Activated naive CD8-positive, alpha-beta T cell (primary cell): ENCODE results near the gene MCC.
A peak's percentile ranks its signal among the peaks of the same experiment; 100 is the strongest.

ENCODE experiments used
- H3K27ac Mint-ChIP-seq: one replicate; pipeline ENCODE4 v1.8.0; 2021; ENCODE audit warnings: mixed read lengths
- H3K27me3 Mint-ChIP-seq: one replicate; pipeline ENCODE4 v1.8.0; 2021; ENCODE audit warnings: mixed read lengths
- H3K36me3 Mint-ChIP-seq: one replicate; pipeline ENCODE4 v1.8.0; 2021; ENCODE audit warnings: mixed read lengths
- H3K4me1 Mint-ChIP-seq: one replicate; pipeline ENCODE4 v1.8.0; 2021; ENCODE audit warnings: low read depth, mixed read lengths
- H3K4me3 Mint-ChIP-seq: one replicate; pipeline ENCODE4 v1.8.0; 2021; ENCODE audit warnings: mild to moderate bottlenecking, mixed read lengths
- H3K9me3 Mint-ChIP-seq: one replicate; pipeline ENCODE4 v1.8.0; 2021; ENCODE audit warnings: low read depth, mixed read lengths

MCC gene

DNA sequence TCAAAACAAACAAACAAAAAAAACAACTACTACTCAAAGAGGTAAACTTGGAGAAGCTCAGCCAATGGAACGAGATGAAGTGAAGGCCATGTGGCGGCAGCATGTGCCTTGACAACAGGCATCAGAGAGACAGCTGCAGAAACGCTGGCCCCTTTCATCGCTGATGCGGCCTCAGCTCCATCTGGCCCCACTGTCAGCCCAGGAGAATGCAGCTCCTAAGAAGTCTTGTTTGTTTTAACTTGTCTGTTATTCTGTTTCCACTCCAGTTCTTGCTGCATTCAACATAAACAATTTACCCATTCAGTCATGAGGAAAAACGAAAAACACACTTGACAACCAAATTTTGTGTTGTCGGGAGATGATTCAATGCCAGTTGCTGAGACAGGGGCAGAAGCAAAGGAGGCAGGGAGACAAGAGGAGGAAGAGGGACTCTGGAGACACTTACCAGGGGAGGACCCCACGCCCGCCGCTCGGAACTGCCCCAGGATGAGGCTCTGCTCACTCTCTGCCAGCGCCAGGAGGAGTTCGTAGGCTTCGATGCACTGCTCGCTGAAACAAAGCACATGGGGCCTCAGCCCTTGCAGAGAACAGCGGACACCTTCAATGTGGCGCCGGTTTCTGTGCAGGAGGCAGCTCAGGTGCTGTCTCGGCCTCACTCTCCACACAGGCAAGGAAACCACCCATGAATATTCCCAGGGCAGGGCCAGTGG is 420.5 kb downstream of the MCC start:
- no peaks in the 10 kb centered on the region for H3K27me3 Mint-ChIP-seq
- H3K4me3 Mint-ChIP-seq, result no peak overlapping the region
- H3K9me3 Mint-ChIP-seq, result no peaks in the 10 kb centered on the region
- H3K27ac Mint-ChIP-seq, result no peak overlapping the region
- H3K36me3 Mint-ChIP-seq, result peaks cover 7% of the 10 kb centered on the region
- peaks cover 43% of the 10 kb centered on the region for H3K4me1 Mint-ChIP-seq

DNA sequence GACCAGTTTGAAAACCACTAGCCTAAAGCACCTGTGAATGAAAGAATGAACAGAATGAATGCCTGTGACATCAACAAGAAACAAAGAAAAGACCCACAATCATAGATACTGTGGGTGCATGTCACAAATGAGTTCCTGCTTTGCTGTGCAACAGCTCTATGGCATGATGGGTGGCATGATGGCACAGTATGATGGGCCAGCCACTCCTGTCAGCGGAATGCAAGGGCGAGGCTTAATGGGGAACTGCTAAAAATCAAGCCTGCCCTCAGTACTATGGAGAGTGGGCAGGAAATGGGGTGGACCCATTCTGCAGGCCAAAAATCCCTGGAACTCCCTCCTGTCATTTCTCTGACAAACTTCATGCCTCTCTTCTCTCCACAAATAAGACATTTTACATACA is 422.6 kb downstream of the MCC start:
- Mint-ChIP-seq H3K4me3 (no peak overlapping the region), H3K27me3 (no peaks in the 10 kb centered on the region), H3K36me3 (peaks cover 7% of the 10 kb centered on the region), H3K4me1 (peaks cover 53% of the 10 kb centered on the region), H3K27ac (no peak overlapping the region), H3K9me3 (no peaks in the 10 kb centered on the region)

DNA sequence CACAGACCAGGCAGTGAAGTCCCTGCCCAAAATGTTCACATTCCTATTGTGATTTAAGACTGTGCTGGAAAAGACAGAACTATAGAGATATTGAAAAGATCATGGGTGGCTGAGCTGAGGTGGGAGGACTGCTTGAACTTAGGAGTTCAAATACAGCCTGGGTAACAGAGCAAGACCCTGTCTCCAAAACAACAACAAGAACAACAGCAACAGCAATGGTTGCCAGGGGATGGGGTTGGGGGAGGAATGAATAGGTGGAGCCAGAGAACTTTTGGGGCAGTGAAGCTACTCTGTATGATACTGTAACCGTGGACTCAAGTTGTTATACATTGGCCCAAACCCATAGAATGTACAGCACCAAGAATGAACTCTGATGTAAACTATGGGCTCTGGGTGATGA is 423.4 kb downstream of the MCC start:
- Mint-ChIP-seq H3K36me3 (peaks cover 7% of the 10 kb centered on the region), H3K4me3 (no peak overlapping the region), H3K4me1 (peaks cover 56% of the 10 kb centered on the region), H3K27ac (no peak overlapping the region), H3K9me3 (no peaks in the 10 kb centered on the region), H3K27me3 (no peaks in the 10 kb centered on the region)

DNA sequence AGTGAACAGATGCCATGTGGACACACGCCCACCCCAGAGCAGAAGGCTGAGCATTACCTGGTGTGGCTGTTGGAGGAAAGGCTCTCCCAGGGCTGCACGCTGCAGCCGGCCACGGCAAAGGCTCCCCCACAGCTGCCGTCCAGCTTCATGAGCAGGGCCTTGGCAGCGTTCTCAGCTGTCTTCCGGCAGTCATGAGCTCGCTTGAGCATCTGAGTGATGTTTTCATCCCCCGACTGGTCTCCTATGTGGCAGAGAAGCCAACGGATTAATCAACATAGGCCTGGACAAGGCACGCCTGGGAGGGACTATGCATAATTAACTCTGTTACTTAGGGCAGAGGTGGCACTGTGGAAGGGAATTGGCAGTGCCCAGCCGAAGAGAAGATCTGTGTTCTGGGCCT is 424.3 kb downstream of the MCC start:
- Mint-ChIP-seq H3K9me3 (no peaks in the 10 kb centered on the region), H3K27ac (no peak overlapping the region), H3K27me3 (no peaks in the 10 kb centered on the region), H3K4me3 (no peak overlapping the region), H3K4me1 (peaks cover 63% of the 10 kb centered on the region), H3K36me3 (peaks cover 5% of the 10 kb centered on the region)

DNA sequence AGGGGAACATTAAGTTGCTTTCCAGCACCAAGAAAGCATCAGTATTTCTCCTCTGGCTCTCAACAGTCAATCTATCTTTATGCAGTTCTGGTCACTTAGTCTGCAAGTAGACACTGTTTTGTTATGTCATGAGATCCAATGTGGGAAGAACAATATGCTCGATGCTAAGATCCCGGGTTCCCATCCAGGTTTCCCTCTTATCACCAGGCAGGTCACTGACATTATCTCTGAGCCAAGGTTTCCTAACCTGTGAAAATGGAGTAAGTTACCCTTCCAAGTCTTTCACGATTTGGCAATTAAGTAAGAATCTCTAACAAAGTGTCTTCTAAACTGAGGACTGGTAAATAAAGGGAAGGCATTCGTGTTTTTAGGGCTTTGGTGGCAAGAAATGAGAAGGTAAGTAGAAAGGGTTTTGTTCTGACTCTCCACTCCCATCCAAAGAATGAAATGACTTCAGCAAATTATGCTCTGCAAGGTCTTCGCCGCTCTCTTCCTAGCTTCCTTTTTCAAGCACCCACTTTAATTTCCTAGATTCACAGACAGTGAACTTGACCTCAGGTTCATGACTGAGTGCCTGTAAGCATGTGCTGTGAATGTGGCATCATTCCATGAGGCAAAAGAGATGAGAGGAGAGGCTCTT is 425.3 kb downstream of the MCC start:
- Mint-ChIP-seq H3K4me3 (no peak overlapping the region), H3K27ac (peak overlapping the region; percentile 59), H3K4me1 (peaks cover 65% of the 10 kb centered on the region), H3K27me3 (no peaks in the 10 kb centered on the region), H3K9me3 (no peaks in the 10 kb centered on the region), H3K36me3 (peaks cover 3% of the 10 kb centered on the region)

DNA sequence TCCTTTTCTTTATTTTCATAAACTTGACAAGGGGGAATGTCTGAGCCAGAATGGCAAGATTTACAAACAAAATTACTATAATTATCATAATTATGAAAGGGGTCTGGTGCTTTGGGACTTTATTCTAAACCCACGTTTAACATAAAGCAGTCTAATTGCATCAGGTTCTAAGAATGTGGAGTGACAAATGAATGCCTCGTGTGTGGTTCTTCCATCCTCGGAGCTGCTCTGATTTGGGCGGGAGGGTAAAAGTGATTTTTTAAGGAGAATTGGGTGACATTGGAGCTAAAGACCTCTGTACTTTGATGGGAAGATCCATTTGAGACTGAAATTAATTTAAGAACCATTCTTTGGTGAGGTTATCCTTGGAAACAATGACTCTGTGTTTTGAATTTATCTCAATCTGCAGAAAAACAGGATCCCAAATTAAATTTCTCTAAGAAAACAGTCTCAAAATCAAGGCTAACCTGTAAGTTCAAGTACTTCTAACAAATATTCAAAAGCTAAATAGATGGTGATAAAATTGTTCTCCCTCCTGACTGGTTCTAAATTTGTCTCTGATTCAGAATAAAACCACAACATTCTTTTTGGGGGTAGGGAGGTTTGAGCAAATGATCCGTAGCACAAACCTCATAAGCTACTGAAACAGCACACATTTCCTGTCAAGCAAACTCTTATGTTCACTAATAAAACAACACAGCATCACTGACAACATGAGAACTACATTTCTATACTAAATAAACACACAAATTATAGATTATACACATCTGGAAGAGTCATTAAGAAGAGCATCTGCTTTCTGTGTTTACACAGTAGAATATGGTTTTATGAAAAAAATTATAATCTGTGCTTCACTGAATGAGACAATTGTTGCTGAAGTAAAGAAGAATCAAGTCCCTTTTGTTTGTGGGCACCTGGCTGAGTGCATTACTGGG is 426.1 kb downstream of the MCC start:
- Mint-ChIP-seq H3K36me3 (peaks cover 3% of the 10 kb centered on the region), H3K4me1 (peaks cover 68% of the 10 kb centered on the region), H3K4me3 (peak overlapping the region; percentile 3), H3K27ac (peak overlapping the region; percentile 59), H3K27me3 (no peaks in the 10 kb centered on the region), H3K9me3 (no peaks in the 10 kb centered on the region)

DNA sequence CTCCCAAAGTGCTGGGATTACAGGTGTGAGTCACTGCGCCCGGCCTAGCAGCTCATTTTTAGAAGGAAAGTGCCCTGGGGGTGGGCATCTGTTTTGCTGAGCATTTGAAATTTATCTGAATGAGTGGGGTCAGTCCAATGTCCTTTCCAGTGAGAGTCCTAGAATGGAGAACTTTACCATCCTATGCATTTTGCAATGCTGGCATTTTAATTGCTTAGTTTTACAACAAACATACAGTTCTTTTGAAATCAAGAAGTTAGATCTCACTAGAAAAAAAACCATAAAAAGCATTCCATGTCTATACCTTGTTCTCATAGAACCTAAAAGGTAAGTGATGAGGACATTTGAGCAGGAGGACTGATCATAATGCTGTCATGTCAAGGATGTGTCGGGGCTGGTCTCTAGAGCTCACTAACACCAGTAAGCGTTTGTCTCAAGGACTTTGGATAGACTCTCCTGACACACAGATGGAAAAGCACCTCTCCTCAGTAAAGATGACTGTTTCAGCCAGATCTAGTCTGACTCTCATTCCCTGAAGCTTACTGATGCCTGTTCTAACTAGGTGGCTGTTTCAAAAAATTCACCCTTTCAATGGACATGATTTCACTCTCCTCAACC is 427.7 kb downstream of the MCC start:
- H3K4me1 Mint-ChIP-seq, result peaks cover 59% of the 10 kb centered on the region
- no peaks in the 10 kb centered on the region for H3K9me3 Mint-ChIP-seq
- H3K27me3 Mint-ChIP-seq, result no peaks in the 10 kb centered on the region
- peaks cover 3% of the 10 kb centered on the region for H3K36me3 Mint-ChIP-seq
- no peak overlapping the region for H3K27ac Mint-ChIP-seq
- H3K4me3 Mint-ChIP-seq, result no peak overlapping the region

DNA sequence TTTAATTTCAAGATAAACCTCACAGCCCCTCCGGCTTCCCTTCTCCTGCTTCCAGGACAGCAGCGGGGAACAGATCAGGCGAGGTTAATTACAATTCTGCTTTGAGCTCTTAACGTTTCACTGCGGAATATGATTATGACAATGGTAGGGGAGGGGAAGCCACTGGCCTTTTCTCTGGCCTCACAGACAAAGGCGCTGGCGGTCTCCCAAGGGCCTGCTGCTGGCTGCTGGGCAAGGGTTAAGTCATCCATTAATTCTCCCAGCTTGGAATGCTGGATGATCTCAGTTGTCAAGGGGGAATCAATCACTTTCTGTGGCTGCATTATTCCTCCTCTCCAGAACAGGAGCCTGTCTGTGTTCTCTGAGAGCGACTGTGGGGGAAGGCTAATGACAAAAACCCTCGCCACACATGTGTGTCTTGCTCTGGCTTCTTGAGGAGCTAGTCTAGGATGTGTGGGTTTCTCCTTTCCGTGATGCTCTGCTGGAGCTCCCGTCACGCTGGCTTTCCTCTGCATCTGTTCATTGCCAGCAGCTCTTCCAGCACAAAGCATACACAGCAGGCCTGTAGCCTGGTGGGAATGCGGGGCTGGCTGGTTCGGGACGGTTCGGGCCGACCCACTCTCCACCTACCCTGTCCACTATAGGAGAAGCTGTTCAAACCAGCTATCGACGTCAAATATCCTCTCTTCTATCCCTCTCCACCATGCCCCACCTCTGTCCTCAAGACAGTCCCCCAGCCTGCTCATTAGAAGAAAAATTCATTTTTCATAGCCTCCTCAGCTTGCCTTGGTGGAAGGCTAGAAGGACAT is 428.8 kb downstream of the MCC start:
- Mint-ChIP-seq H3K4me3 (no peak overlapping the region), H3K27me3 (no peaks in the 10 kb centered on the region), H3K27ac (no peak overlapping the region), H3K9me3 (no peaks in the 10 kb centered on the region), H3K36me3 (no peaks in the 10 kb centered on the region), H3K4me1 (peaks cover 50% of the 10 kb centered on the region)

DNA sequence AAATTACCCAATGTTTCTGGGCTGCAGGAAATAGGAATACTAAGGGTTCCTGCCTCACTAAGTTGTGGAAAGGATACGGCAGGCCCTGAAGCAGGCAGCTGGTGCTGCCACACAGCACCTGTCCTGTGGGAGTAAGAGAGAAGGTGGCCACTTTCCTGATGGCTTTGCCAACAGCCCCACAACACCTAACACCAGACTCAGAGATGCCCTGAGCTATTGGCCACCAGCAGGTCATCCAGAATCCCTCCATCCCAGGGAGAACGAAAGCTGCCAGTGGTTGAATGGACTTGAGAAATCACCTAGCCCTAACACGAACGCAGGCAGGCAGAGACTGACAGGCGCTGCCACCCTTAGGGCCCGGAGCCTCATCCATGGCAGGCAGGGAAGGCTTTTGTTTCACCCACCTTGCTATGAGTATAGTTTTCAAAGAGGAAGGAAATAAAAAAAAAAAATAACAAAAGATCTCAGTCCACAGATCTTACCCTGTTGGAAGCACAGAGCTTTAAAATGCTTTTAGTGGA is 429.5 kb downstream of the MCC start:
- Mint-ChIP-seq H3K27me3 (no peaks in the 10 kb centered on the region), H3K27ac (no peak overlapping the region), H3K36me3 (no peaks in the 10 kb centered on the region), H3K4me1 (peaks cover 50% of the 10 kb centered on the region), H3K9me3 (no peaks in the 10 kb centered on the region), H3K4me3 (no peak overlapping the region)

DNA sequence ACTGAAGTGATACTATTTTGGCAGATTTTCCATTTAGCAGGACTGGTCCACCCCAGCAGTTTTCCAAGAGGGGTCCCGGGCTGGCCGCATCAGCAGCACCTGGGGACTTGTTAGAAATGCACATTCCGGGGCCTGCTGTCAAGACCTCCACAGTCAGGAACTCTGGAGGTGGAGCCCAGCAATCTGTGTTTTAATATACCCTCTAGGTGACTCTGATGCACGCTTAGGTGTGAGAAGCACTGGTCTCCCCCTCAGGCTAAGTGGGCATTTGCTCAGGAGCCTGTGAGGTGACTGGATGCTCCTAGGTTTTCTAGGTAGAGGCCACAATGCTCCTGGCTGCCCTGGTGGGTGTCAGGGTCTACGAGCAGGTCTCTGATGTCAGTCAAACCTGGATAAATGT is 430.0 kb downstream of the MCC start:
- Mint-ChIP-seq H3K4me3 (no peak overlapping the region), H3K36me3 (no peaks in the 10 kb centered on the region), H3K9me3 (no peaks in the 10 kb centered on the region), H3K27ac (no peak overlapping the region), H3K27me3 (no peaks in the 10 kb centered on the region), H3K4me1 (peaks cover 45% of the 10 kb centered on the region)

DNA sequence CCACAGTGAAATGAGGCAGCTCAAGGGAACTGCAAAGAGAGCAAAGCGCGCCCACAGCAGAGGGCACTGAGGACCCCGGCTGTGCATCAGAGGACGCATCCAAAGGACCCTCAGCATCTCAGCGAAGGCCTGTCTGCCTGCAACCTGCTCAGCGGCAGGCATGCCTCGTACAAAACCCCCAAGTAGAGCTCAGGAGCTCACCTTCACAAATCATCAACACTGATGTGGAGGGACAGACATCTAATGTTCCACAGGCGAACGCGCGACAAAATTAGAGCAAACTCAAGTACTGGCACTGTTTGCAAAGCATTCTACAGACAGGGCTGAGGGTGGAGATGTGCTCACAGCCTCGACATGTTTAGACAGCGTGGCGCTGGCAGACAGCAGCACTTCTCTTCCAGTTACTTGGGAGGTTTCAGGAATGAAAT is 430.7 kb downstream of the MCC start:
- H3K4me3 Mint-ChIP-seq, result no peak overlapping the region
- no peak overlapping the region for H3K27ac Mint-ChIP-seq
- peaks cover 38% of the 10 kb centered on the region for H3K4me1 Mint-ChIP-seq
- no peaks in the 10 kb centered on the region for H3K9me3 Mint-ChIP-seq
- H3K27me3 Mint-ChIP-seq, result no peaks in the 10 kb centered on the region
- H3K36me3 Mint-ChIP-seq, result no peaks in the 10 kb centered on the region

DNA sequence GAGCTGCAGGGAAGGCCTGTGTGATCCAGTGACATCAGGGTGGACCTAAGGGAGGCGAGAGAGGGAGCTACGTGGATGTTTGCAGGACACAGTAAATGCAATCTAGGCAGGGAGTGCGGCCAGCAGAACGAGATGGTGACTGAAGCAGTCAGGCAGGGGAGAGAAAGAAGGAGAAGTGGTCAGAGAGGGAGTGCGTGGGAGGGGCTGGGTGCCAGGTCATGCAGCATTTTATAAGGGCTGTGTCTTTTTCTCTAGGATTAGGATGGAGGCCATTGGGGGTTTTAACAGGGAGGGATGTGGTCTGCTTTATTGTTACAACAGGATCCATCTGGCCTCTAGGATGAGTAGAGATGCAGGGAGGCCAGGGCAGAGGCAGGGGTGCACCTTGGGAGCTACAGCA is 431.3 kb downstream of the MCC start:
- Mint-ChIP-seq H3K4me3 (no peak overlapping the region), H3K9me3 (no peaks in the 10 kb centered on the region), H3K4me1 (peaks cover 32% of the 10 kb centered on the region), H3K27me3 (no peaks in the 10 kb centered on the region), H3K27ac (no peak overlapping the region), H3K36me3 (no peaks in the 10 kb centered on the region)

DNA sequence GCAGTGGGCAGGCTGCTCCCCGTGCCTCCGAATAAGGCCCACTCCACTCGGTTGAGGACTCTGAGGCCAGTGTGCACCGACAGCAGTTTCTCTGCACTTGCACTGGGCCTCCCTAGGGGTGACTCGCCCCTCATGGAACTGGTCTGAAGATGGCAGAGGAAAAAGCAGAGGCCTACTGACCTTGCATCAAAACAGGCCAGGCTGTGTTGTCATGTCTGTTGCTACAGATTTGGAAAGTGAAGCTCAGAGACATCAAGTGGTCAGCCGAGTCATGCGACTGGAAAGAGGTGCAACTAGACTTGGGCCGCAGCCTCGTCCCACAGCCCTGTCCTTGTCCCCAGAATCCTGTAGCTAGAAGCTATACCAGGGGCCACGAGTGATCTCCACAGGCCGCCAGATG is 433.4 kb downstream of the MCC start:
- H3K9me3 Mint-ChIP-seq, result no peaks in the 10 kb centered on the region
- H3K4me3 Mint-ChIP-seq, result no peak overlapping the region
- peaks cover 3% of the 10 kb centered on the region for H3K36me3 Mint-ChIP-seq
- H3K27ac Mint-ChIP-seq, result no peak overlapping the region
- H3K4me1 Mint-ChIP-seq, result peaks cover 19% of the 10 kb centered on the region
- H3K27me3 Mint-ChIP-seq, result no peaks in the 10 kb centered on the region

DNA sequence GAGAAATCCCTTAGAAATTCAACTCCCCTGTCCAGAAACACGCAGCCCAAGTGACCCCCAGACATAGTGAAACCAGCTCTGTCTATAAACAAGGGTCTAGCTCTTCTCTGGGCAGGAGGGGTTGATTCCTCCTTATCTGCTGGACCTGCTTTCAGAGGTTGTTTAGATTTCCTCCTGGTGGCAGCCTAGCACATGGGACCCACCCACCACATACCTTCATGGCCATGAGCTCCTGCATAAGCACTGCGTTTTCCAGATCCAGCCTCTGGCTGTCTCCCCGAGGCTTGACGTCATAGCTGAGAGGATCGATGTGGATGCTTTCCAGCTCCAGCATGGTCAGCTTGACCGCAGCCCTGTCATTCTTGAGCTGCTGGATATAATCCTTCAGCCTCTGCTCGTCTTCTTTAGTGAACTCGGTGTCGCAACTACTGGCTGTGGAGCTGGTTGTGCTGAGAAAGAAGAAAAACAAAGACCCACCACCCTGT is 434.7 kb downstream of the MCC start:
- H3K36me3 Mint-ChIP-seq, result peaks cover 3% of the 10 kb centered on the region
- H3K9me3 Mint-ChIP-seq, result no peaks in the 10 kb centered on the region
- H3K4me3 Mint-ChIP-seq, result no peak overlapping the region
- H3K4me1 Mint-ChIP-seq, result peaks cover 6% of the 10 kb centered on the region
- H3K27ac Mint-ChIP-seq, result no peak overlapping the region
- no peaks in the 10 kb centered on the region for H3K27me3 Mint-ChIP-seq
